ENCODE measurements around the gene C1orf115. TPM values are rescaled to one million over a fixed set of nuclear protein-coding genes. Genes with fewer than 3 reads are reported as not detected.

Gene C1orf115
- total RNA-seq, 120 experiments from 2014 or later = 19.7 to 154 (median 80.6) TPM

Other genes with a start within 250 kb of the C1orf115 start
- gene MARK1, start 162.2 kb upstream of the C1orf115 start, total RNA-seq = 10 to 100 TPM; 13.1 to 44.7 (median 30.9) TPM
- gene MTARC2, start 58.0 kb downstream of the C1orf115 start, total RNA-seq = 10 to 100 TPM; 14.6 to 48.4 (median 28.4) TPM
- gene MTARC1, start 96.5 kb downstream of the C1orf115 start, total RNA-seq = 10 to 100 TPM in 117 of 120 experiments, 1 to 10 TPM in 3; 9.0 to 31.7 (median 17.0) TPM
- gene HLX, start 189.1 kb downstream of the C1orf115 start, total RNA-seq = 1 to 10 TPM in 94 of 120 experiments, under 1 TPM in 26; 0.25 to 5.3 (median 1.6) TPM

Data from dorsolateral prefrontal cortex (tissue), 118 donors.